ENCODE data around the gene SESTD1.

The SESTD1 gene, protein sequence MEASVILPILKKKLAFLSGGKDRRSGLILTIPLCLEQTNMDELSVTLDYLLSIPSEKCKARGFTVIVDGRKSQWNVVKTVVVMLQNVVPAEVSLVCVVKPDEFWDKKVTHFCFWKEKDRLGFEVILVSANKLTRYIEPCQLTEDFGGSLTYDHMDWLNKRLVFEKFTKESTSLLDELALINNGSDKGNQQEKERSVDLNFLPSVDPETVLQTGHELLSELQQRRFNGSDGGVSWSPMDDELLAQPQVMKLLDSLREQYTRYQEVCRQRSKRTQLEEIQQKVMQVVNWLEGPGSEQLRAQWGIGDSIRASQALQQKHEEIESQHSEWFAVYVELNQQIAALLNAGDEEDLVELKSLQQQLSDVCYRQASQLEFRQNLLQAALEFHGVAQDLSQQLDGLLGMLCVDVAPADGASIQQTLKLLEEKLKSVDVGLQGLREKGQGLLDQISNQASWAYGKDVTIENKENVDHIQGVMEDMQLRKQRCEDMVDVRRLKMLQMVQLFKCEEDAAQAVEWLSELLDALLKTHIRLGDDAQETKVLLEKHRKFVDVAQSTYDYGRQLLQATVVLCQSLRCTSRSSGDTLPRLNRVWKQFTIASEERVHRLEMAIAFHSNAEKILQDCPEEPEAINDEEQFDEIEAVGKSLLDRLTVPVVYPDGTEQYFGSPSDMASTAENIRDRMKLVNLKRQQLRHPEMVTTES

GRCh38 chr2:179264368-179265081 is at the start of gene SESTD1:
TSS of gene SESTD1 (minus strand) at chr2:179264832. CDS start at chr2:179191841, 72,991 bp downstream.
- DNase-seq (ENCODE audit: low read depth in 2 of 2): peak; percentile 38 to 58

DNA sequence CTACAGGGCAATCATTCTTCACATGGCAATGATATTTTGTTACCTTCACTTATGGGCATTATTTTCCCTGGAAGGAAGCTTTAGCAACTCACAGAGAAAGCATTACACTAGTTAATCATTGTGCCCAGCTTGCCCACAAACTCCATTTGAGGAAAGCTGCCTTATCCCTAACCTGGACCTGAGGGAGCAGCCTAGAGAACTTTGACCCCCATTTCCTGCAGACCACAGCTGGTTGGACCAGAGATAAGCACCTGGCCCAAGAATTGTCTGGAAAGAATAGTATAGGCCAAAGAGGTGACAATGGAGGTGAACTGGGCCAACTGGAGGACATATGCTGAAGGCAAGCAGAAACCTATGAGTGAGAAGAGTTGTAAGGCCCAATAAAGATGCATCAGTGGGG is 48.4 kb upstream of the SESTD1 start:
- DNase-seq (ENCODE audit: low read depth in 2 of 2): no peak

GRCh38 chr2:179311101-179311500 is 46.5 kb upstream of the SESTD1 start:
- no peak for DNase-seq (ENCODE audit: low read depth in 2 of 2)

DNA sequence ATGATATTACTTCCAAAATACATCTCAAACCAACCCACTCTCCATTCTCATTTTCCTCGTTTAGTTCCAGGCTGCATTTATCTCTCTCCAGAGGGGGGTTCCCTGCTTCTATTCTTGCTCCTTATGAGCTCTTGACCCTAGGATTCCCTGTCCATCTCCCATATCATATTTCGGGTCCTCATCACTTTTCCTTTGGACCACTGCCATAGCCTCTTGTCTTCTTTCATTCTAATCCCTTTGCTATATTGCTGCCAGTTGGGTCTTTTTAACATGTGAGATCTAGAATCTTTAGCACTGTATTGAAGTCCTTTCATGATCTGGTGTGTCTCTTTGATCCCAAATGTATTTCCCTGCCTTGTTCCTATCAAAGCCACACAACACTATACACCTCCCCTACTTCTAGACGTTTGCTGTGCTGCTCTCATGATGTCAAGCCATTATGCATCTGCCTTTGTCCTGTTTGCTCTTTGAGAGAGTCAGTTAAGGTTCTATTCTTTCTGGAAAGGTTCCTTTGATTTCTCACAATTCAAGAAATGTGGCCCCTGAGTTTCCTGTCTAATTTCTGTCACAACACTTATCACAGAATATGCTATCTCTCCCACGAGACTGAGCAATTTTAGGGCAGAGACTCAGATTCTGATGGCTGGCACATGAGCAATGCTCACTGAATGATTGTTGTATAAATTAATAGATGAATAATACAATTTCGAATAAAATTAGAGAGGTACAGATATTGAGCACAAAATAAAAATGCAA is 43.2 kb upstream of the SESTD1 start:
- DNase-seq (ENCODE audit: low read depth in 2 of 2): no peak

DNA sequence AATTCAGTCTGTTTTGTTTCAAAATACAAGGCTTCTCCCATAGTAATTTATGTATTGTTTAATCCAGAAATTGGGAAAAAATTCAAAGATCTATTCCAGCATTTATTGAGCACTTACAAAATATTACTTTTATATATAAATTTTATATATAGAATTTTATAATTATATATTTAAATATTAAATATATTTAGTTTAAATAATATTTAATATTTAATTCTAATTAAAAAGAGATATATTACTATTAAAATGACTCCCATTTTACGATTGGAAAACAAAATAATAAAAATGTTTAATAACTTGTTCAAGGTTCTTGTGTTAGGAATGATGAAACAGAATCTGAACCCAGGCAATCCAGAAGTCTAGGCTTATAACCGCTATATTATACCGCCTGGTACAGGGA is 40.5 kb upstream of the SESTD1 start:
- DNase-seq (ENCODE audit: low read depth in 2 of 2): no peak

DNA sequence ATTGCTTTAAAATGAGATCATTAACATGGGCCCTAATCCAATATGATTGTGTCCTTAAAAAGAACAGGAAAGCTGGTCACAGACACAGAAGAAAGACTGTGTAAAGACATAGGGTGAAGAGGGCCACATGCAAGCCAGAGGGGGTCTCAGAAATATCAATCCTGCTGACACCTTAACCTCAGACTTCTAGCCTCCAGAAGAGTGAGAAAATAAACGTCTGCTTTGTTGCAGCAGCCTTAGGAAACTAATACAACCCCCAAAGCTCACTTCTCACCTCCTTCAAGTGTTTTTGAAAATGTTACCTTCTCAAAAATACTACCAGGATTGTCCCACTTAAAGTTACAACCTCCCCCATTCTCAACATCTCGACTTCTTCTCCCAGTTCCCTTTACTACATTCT is 39.8 kb upstream of the SESTD1 start:
- DNase-seq (ENCODE audit: low read depth in 2 of 2): no peak

GRCh38 chr2:179302764-179303571 is 38.3 kb upstream of the SESTD1 start:
- no peak for DNase-seq (ENCODE audit: low read depth in 2 of 2)

DNA sequence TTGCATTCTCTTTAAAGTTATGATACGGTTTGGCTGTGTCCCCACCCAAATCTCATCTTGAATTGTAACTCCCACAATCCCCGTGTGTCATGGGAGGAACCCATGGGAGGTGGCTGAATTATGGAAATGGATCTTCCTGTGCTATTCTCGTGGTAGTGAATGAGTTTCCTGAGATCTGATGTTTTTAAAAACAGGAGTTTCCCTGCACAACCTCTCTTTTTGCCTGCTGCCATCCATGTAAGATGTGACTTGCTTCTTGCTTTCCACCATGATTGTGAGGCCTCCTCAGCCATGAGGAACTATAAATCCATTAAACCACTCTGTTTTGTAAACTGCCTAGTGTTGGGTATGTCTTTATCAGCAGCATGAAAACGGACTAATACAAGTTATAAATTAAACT is 37.5 kb upstream of the SESTD1 start:
- DNase-seq (ENCODE audit: low read depth in 2 of 2): no peak

DNA sequence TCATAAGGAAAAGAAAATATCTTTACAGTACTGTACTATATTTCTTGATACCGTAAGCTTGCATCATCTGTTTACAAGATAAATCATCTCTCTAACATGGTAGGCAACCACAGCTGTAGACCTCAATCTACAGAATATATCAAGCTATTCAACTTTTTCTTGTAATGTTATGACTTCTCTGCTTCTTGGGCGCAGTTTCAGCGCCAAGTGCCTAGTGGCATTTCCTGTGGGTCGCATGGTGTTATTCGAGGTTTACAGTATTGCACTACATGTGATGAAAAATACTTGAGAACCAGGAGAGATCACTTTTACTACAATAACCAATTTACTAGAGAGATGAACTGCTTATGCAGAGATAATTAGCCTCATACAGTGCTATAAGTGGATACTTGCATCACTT is 34.0 kb upstream of the SESTD1 start:
- DNase-seq (ENCODE audit: low read depth in 2 of 2): no peak

DNA sequence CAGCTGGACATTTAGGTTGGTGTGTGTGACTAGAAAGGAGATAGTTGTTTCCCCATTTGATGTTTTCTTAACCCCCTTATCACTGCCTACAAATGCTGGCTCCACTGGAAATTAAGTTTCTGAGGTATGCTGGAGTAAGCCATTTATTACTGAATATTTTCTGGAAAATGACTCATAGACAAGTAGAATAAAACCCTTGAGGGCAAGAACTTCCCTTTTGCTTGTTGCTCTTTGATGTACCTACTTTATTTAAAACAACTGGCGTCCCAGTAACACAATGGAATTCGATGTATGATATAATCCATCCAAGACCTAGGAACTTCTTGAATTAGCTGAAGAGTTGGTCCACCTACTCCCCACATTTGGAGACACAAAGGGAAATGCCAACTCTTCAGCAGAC is 33.3 kb upstream of the SESTD1 start:
- DNase-seq (ENCODE audit: low read depth in 2 of 2): no peak

- no peak for DNase-seq (ENCODE audit: low read depth in 2 of 2)
Measured at GRCh38 chr2:179290329-179290728, 25.7 kb upstream of the SESTD1 start.

DNA sequence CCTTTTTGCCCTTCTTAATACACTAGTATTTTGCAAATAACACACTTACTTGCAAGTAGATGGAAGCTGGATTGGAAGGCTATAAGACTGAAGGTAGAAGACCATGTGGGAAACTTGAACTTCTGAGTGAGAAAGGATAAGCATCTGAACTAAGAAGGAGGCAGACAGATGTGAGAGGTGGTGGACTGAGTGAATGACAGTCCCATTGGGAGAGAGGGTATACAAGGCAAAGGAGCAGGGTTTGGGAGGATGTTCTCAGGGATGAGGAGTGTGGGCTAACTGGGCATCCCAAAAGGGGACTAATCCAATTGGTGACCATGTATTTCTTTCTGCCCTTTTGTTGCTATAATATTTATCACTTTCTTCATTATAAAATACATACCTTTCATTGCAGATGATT is 20.4 kb upstream of the SESTD1 start:
- DNase-seq (ENCODE audit: low read depth in 2 of 2): no peak

GRCh38 chr2:179277429-179278196 is 13.0 kb upstream of the SESTD1 start:
- DNase-seq (ENCODE audit: low read depth in 2 of 2): no peak

DNA sequence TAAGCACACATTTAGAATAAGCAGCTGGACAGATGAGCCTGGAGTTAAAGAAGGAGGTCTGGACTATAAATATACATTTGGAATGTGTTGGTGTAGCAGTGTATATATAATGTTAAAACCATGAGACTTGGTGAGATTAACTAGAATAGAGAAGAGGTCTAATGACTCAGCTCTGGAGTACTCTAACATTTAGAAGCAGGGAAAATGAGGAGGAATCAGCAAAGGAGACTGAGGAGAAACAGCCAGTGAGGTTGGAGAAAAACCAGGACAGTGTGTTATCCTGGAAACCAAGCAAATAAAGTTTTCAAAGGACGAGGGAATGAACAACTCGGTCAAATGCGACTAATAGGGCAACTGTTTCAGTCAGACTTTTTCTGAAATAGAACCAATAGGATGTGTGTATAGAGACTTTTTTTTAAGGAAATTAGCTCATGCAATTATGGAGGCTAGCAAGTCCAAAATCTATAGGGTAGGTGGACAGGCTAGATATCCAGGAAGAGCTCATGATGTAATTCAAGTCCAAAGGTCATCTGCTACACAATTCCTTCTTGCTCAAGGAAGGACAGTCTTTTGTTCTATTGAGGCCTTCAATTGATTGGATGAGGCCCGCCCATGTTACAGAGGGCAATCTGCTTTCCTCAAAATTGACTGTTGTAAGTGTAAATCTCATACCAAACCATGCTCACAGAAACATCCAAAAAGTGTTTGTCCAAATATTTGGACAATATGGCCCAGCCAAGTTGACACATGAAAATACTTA is 10.8 kb upstream of the SESTD1 start:
- DNase-seq (ENCODE audit: low read depth in 2 of 2): no peak

DNA sequence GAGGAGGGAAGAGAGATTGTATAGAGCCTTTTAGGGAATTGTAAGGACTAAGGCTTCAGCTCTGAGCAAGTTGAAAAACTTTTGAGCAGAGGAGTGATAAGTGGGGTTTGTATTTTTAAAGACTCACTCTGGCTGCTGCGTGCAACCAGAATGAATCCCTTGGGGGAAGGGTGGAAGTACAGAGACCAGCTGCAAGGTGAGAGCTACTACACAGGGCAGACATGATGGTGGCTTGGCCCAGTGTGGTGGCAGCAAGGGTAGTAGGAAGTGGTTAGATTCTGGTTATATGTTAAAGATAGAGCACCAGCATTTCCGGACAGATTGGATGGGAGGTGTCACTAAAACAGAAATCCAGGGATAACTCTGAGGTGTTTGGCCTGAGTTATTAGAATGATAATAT is 10.1 kb upstream of the SESTD1 start:
- DNase-seq (ENCODE audit: low read depth in 2 of 2): no peak

GRCh38 chr2:179273461-179273962 is 8.9 kb upstream of the SESTD1 start:
- DNase-seq (ENCODE audit: low read depth in 2 of 2): no peak

- DNase-seq (ENCODE audit: low read depth in 2 of 2): no peak
Measured at GRCh38 chr2:179272406-179273192, 8.0 kb upstream of the SESTD1 start.

GRCh38 chr2:179270689-179271088 is 6.1 kb upstream of the SESTD1 start:
- no peak for DNase-seq (ENCODE audit: low read depth in 2 of 2)
